Activated CD8-positive, alpha-beta memory T cell treated with anti-CD3 and anti-CD28 coated beads, Interleukin-2, amount 10 ng/mL, durations not matched to agents 7 days and 5 days (primary cell): Measurements from ENCODE around the gene MIPOL1. TPM values are rescaled to one million over a fixed set of nuclear protein-coding genes. Genes with fewer than 3 reads are reported as not detected.
"Not testable (repeated sequence)": the region's sequence is repeated elsewhere in the genome, so short reads cannot be mapped to it uniquely, and the experiment has no call there.

Experiments
- ATAC-seq: fragments of 150-1000 bp; cut with Tn5 transposase; one replicate; pipeline ENCODE4 v1.10.0; 2021; ENCODE audit warnings: moderate library complexity
- CTCF ChIA-PET: fragments of 350-600 bp; sonication (Branson Sonifier 250); formaldehyde crosslinking; loops from one replicate; lab custom pipeline; 2021; ENCODE audit warnings: antibody characterized with exemption; lab: Charles Lee
- DNase-seq: peaks from one replicate; pipeline ENCODE4 v3.0.0-alpha.2; 2020
- H3K27ac Mint-ChIP-seq: one replicate; pipeline ENCODE4 v1.8.0; 2021; ENCODE audit warnings: mild to moderate bottlenecking, mixed read lengths
- H3K27me3 Mint-ChIP-seq: one replicate; pipeline ENCODE4 v1.8.0; 2021; ENCODE audit warnings: mixed read lengths
- H3K36me3 Mint-ChIP-seq: one replicate; pipeline ENCODE4 v1.8.0; 2021; ENCODE audit warnings: mild to moderate bottlenecking, mixed read lengths
- H3K4me1 Mint-ChIP-seq: one replicate; pipeline ENCODE4 v1.8.0; 2021; ENCODE audit warnings: mixed read lengths
- H3K4me3 Mint-ChIP-seq: one replicate; pipeline ENCODE4 v1.8.0; 2021; ENCODE audit warnings: mild to moderate bottlenecking, moderate library complexity, mixed read lengths
- H3K9me3 Mint-ChIP-seq: one replicate; pipeline ENCODE4 v1.8.0; 2022; ENCODE audit warnings: low read depth, mixed read lengths
- total RNA-seq, 2 experiments: library from RNA; stranded (reverse); gene quantifications; one replicate each; pipeline ENCODE4 v1.2.3, GENCODE V29; 2021

MIPOL1 gene
- total RNA-seq, 2 experiments from 2014 or later, result not detected

- peaks cover 7% of the 10 kb centered on the region for H3K4me1 Mint-ChIP-seq
- H3K4me3 Mint-ChIP-seq, result peak overlapping the region; percentile 51
- H3K27ac Mint-ChIP-seq, result no peak overlapping the region
- no peaks in the 10 kb centered on the region for H3K36me3 Mint-ChIP-seq
- no peak for DNase-seq
- H3K9me3 Mint-ChIP-seq, result no peaks in the 10 kb centered on the region
- CTCF ChIA-PET, result no interaction called here
- no peak for ATAC-seq
- peaks cover 17% of the 10 kb centered on the region for H3K27me3 Mint-ChIP-seq
Observed at GRCh38 chr14:37196604-37197420, 925 bp upstream of the MIPOL1 start.

DNA sequence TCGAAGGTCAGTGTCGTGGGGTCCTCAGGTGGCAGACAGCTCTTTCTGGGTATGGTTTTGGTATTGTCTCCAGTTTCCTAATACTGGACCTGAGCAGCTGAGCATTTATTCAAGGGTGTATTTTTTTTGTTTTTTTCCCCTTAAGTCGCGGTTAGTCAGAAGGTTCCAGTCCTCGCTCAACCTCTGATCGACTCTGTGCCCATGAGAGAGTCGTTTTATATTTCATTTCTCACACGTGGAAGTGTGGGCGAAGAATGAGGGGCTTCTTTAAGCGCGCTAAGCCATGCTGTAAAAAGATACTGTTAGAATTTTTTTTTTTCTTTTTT lies 499 bp downstream of the MIPOL1 start:
- CTCF ChIA-PET, result no interaction called here
- no peak for DNase-seq
- Mint-ChIP-seq H3K36me3 (no peaks in the 10 kb centered on the region), H3K4me3 (no peak overlapping the region), H3K9me3 (no peaks in the 10 kb centered on the region), H3K27ac (no peak overlapping the region), H3K4me1 (peaks cover 7% of the 10 kb centered on the region), H3K27me3 (peaks cover 17% of the 10 kb centered on the region)
- ATAC-seq, result no peak

DNA sequence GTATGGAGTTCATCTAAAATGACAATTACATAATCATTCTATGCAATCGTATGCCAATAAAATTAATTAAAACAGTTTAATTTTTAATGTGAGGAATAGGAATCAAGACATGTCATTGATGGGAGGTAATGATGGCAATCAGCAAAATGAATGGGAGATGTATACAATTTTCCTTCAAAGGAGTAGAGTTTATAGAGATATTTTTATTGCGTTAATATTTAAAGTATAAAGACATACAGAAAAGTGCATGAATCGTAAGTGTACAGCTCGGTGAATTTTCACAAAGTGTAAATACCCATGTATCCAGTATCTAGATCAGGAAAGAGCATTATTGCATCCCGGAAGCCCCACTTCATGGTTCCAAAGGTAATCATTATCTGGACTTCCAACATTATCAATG lies 1.2 kb downstream of the MIPOL1 start:
- Mint-ChIP-seq H3K36me3 (no peaks in the 10 kb centered on the region), H3K27me3 (peaks cover 17% of the 10 kb centered on the region), H3K4me3 (no peak overlapping the region), H3K27ac (no peak overlapping the region), H3K9me3 (no peaks in the 10 kb centered on the region), H3K4me1 (peaks cover 7% of the 10 kb centered on the region)
- CTCF ChIA-PET, result no interaction called here
- no peak for DNase-seq
- no peak for ATAC-seq

DNA sequence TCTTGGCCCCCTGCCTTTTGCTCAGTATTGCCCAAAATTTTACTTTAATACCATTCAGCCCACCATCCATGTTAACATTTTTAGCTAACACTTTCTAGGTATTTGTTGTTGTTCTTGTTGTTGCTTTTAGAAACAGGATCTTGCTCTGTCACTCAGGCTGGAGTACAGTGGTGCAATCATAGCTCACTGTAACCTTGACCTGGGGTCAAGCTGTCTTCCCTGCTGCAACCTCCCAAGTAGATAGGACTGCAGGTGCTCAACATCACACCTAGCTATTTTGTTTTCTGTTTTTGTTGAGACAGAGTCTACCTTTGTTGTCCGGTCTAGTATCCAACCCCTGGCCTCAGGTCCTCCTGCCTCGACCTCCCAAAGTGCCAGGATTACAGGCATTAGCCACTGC lies 4.0 kb downstream of the MIPOL1 start:
- CTCF ChIA-PET, result no interaction called here
- peaks cover 7% of the 10 kb centered on the region for H3K9me3 Mint-ChIP-seq
- H3K27ac Mint-ChIP-seq, result no peak overlapping the region
- no peak overlapping the region for H3K4me3 Mint-ChIP-seq
- H3K36me3 Mint-ChIP-seq, result no peaks in the 10 kb centered on the region
- no peak for ATAC-seq
- H3K27me3 Mint-ChIP-seq, result peaks cover 17% of the 10 kb centered on the region
- H3K4me1 Mint-ChIP-seq, result peaks cover 7% of the 10 kb centered on the region
- no peak for DNase-seq

DNA sequence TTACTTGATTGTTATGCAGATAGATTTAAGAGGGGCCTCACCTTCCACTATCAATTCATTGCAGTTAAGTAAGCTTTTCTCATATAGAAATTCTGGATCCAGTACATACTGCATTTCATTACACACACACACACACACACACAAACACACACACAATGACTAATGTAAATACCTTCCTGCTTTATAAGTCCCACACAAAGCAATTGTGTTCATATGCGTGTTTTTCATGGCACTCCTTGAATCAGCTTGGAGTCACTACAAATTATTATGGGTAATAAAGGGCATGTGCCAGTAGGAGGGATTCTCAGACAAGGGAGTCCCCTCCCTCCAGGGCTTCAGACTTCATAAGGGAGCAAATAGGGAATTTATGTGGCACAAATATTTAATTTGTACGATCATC lies 4.5 kb downstream of the MIPOL1 start:
- H3K9me3 Mint-ChIP-seq, result peaks cover 7% of the 10 kb centered on the region
- H3K27me3 Mint-ChIP-seq, result peaks cover 14% of the 10 kb centered on the region
- DNase-seq (no peak), ATAC-seq (no peak)
- no peak overlapping the region for H3K4me3 Mint-ChIP-seq
- H3K36me3 Mint-ChIP-seq, result no peaks in the 10 kb centered on the region
- H3K4me1 Mint-ChIP-seq, result peaks cover 6% of the 10 kb centered on the region
- CTCF ChIA-PET, result no interaction called here
- H3K27ac Mint-ChIP-seq, result no peak overlapping the region

- Mint-ChIP-seq H3K27me3 (peaks cover 10% of the 10 kb centered on the region), H3K9me3 (peaks cover 7% of the 10 kb centered on the region), H3K4me1 (peaks cover 3% of the 10 kb centered on the region), H3K27ac (no peak overlapping the region), H3K4me3 (no peak overlapping the region), H3K36me3 (no peaks in the 10 kb centered on the region)
- no peak for DNase-seq
- no peak for ATAC-seq
- CTCF ChIA-PET, result no interaction called here
Observed at GRCh38 chr14:37202812-37203211, 5.1 kb downstream of the MIPOL1 start.

DNA sequence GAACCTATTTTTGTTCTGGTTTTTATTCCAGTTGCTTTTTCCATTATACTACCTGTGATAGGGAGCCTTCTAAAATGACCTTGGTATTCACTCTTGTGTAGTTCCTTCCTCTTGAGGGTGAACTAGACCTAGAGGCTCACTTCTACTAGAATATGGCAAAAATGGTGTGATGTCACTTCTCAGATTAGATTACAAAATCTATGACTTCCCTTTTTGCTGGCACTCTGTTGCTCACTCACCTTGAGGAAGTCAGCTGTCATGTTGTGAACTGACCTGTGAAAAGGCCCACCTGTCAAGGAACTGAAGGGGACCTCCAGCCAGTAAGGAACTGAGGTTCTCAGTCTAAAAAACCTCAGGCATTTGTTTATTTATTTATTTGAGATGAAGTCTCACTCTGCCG lies 5.7 kb downstream of the MIPOL1 start:
- peaks cover 4% of the 10 kb centered on the region for H3K27me3 Mint-ChIP-seq
- peaks cover 7% of the 10 kb centered on the region for H3K9me3 Mint-ChIP-seq
- CTCF ChIA-PET, result no interaction called here
- no peak overlapping the region for H3K27ac Mint-ChIP-seq
- ATAC-seq (no peak), DNase-seq (no peak)
- H3K36me3 Mint-ChIP-seq, result no peaks in the 10 kb centered on the region
- no peak overlapping the region for H3K4me3 Mint-ChIP-seq
- H3K4me1 Mint-ChIP-seq, result peaks cover 2% of the 10 kb centered on the region

- DNase-seq, H3K4me3 Mint-ChIP-seq, H3K36me3 Mint-ChIP-seq, H3K27ac Mint-ChIP-seq, CTCF ChIA-PET, ATAC-seq, H3K4me1 Mint-ChIP-seq, H3K27me3 Mint-ChIP-seq: not testable (repeated sequence)
- peaks cover 12% of the 10 kb centered on the region for H3K9me3 Mint-ChIP-seq
Observed at GRCh38 chr14:37205623-37206605, 8.2 kb downstream of the MIPOL1 start.

DNA sequence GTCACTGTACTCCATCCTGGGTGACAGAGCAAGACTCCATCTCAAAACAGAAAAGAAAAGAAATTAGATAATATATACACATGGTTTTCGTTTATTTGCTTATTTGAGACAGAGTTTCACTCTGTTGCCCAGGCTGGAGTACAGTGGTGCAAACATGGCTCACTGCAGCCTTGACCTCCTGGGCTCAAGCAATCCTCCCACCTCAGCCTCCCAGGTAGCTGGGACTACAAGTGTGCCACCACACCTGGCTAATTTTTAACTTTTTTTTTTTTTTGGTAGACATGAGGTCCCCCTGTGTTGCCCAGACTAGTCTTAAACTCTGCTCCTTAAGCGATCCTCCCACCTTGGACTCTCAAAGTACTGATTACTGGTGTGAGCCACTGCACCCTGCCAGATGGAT lies 11.9 kb downstream of the MIPOL1 start:
- H3K36me3 Mint-ChIP-seq, H3K27me3 Mint-ChIP-seq, DNase-seq, H3K9me3 Mint-ChIP-seq, H3K27ac Mint-ChIP-seq, ATAC-seq, H3K4me3 Mint-ChIP-seq, H3K4me1 Mint-ChIP-seq, CTCF ChIA-PET: not testable (repeated sequence)

GRCh38 chr14:37210448-37210847 lies 12.7 kb downstream of the MIPOL1 start:
- peaks cover 12% of the 10 kb centered on the region for H3K9me3 Mint-ChIP-seq
- no peaks in the 10 kb centered on the region for H3K27me3 Mint-ChIP-seq
- ATAC-seq (no peak), DNase-seq (no peak)
- CTCF ChIA-PET, result no interaction called here
- H3K27ac Mint-ChIP-seq, result no peak overlapping the region
- no peaks in the 10 kb centered on the region for H3K4me1 Mint-ChIP-seq
- no peaks in the 10 kb centered on the region for H3K36me3 Mint-ChIP-seq
- H3K4me3 Mint-ChIP-seq, result no peak overlapping the region

GRCh38 chr14:37213016-37213415 lies 15.3 kb downstream of the MIPOL1 start:
- DNase-seq (no peak), ATAC-seq (no peak)
- H3K4me3 Mint-ChIP-seq, result no peak overlapping the region
- peaks cover 9% of the 10 kb centered on the region for H3K9me3 Mint-ChIP-seq
- H3K27ac Mint-ChIP-seq, result no peak overlapping the region
- no peaks in the 10 kb centered on the region for H3K4me1 Mint-ChIP-seq
- H3K36me3 Mint-ChIP-seq, result no peaks in the 10 kb centered on the region
- H3K27me3 Mint-ChIP-seq, result no peaks in the 10 kb centered on the region
- CTCF ChIA-PET, result no interaction called here

DNA sequence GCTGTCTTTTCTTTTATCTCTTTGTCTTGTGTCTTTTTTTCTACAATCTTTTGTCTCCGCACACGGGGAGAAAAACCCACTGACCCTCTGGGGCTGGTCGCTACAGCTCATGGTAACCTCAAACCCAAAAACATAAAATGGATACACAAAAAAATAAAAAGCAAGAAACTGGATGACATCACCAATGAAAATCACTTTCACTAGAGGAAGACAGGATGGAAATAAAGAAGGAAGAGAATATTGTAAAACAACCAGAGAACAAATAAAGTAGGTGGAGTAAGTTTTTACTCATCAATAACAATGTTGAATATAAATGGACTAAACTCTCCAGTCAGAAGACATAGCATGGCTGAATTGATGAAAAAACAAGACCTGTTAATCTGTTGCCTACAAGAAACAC lies 17.6 kb downstream of the MIPOL1 start:
- Mint-ChIP-seq H3K36me3 (no peaks in the 10 kb centered on the region), H3K9me3 (peaks cover 6% of the 10 kb centered on the region), H3K4me3 (no peak overlapping the region), H3K27ac (no peak overlapping the region), H3K27me3 (no peaks in the 10 kb centered on the region), H3K4me1 (no peaks in the 10 kb centered on the region)
- no peak for ATAC-seq
- no peak for DNase-seq
- CTCF ChIA-PET, result no interaction called here

DNA sequence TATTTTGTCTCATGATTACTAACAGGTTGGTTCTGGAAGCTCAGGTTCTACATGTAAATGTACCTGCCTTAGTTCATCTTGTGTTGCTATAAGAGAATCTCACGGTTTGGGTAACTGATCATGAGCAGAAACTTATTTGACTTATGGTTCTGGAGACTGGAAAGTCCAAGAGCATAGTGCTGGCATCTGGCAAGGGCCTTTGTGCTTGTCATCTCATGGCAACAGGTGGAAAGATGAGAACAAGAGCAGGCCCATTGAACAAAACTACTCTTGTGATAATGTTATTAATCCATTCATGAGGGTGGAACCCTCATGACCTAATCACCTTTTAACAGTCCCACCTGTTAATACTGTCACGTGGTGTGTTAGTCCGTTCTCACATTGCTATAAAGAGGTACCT lies 23.3 kb downstream of the MIPOL1 start:
- Mint-ChIP-seq H3K36me3 (no peaks in the 10 kb centered on the region), H3K4me3 (no peak overlapping the region), H3K4me1 (no peaks in the 10 kb centered on the region), H3K27me3 (no peaks in the 10 kb centered on the region), H3K9me3 (peaks cover 5% of the 10 kb centered on the region), H3K27ac (no peak overlapping the region)
- DNase-seq (no peak), ATAC-seq (no peak)
- CTCF ChIA-PET, result interaction anchor here (1.4 kb wide), 1 partner anchor 9 kb away, joined by 4 read pairs; no protein-coding TSS in a partner anchor
